Sigmoid colon (tissue), 7 donors: ENCODE results near the gene GRIN1. TPM values are rescaled to one million over a fixed set of nuclear protein-coding genes. Genes with fewer than 3 reads are reported as not detected.

Experiments used
- DNase-seq: peaks from one replicate; pipeline ENCODE4 v3.0.0-alpha.2; 2019
- H3K27ac ChIP-seq, 4 donors: fragments of 200-600 bp; sonication (generic); one replicate each; pipeline ENCODE4 v1.5.1; 2016 to 2019; ENCODE audit warnings: mild to moderate bottlenecking in 1 of 4
- H3K27me3 ChIP-seq, 3 donors: fragments of 200-600 bp; sonication (generic); one replicate each; pipeline ENCODE4 v1.5.1; 2019; ENCODE audit warnings: mild to moderate bottlenecking in 1 of 3
- H3K36me3 ChIP-seq, 4 donors: fragments of 200-600 bp; sonication (generic); one replicate each; pipeline ENCODE4 v1.5.1; 2016 to 2019
- H3K4me1 ChIP-seq, 4 donors: fragments of 200-600 bp; sonication (generic); one replicate each; pipeline ENCODE4 v1.5.1; 2017 to 2019
- H3K4me3 ChIP-seq, 4 donors: fragments of 200-600 bp; sonication (generic); one replicate each; pipeline ENCODE4 v1.5.1; 2017 to 2019; ENCODE audit warnings: mild to moderate bottlenecking in 2 of 4, moderate library complexity in 1 of 4
- H3K9me3 ChIP-seq, 4 donors: fragments of 200-600 bp in 3 of 4; sonication (generic) in 3 of 4; one replicate each; pipeline versions ENCODE4 v1.5.1 to v1.6.1; 2013 to 2019
- EP300 ChIP-seq, 4 donors: sonication (generic); formaldehyde crosslinking; IDR thresholded peaks; one replicate each; pipeline ENCODE4 v1.6.1; 2017; ENCODE audit warnings: antibody characterized with exemption in 4 of 4
- POLR2A ChIP-seq, 2 donors: fragments of 450-650 bp; IDR thresholded peaks; one replicate each; pipeline ENCODE4 v1.6.1; 2016; ENCODE audit warnings: antibody characterized with exemption in 2 of 2, mild to moderate bottlenecking in 2 of 2, moderate library complexity in 2 of 2
- POLR2AphosphoS5 ChIP-seq, 4 donors: sonication (generic); formaldehyde crosslinking; IDR thresholded peaks; one replicate each; pipeline ENCODE4 v1.6.1; 2017; ENCODE audit warnings: antibody characterized with exemption in 4 of 4
- WGBS, 2 donors: extraction: QIAGEN DNeasy Blood & Tissue Kit; methylation state at CpG; one replicate each; pipeline ENCODE4 v1.1.7; 2013; 5-methylcytosine and 5-hydroxymethylcytosine counted together
- intact Hi-C: fragments of 100-400 bp; cut with DNase I; formaldehyde crosslinking; loops from one replicate; pipeline ENCODE4 v1.15.1; 2023
- polyA plus RNA-seq, 3 donors: library from polyadenylated mRNA; stranded (reverse); fragments of 200-250 nt; gene quantifications; one replicate each; pipeline ENCODE4 v1.2.3, GENCODE V29; 2013
- total RNA-seq, 4 donors: library from RNA; depleted of rRNA; stranded (reverse); fragments of >200 nt; gene quantifications; one replicate each; pipeline ENCODE4 v1.1.0, GENCODE V29; 2016
- TF ChIP-seq, protein P1 (sequence below), 4 experiments: fragments of 450-650 bp in 3 of 4; fragments of 200-600 bp in 1 of 4; IDR thresholded peaks; one replicate each; pipeline ENCODE4 v1.5.1; 2016 to 2019; ENCODE audit warnings: antibody characterized with exemption in 4 of 4, mild to moderate bottlenecking in 3 of 4, moderate library complexity in 2 of 4
- donor health status: healthy with polysubstance abuse.
- donor health status: Bipolar disorder and iron deficiency.
- donor health status: healthy.

GRIN1 gene
- total and polyA plus RNA-seq, 7 donors, result 0.16 to 1.1 (median 0.41) TPM; not detected in 2

DNA sequence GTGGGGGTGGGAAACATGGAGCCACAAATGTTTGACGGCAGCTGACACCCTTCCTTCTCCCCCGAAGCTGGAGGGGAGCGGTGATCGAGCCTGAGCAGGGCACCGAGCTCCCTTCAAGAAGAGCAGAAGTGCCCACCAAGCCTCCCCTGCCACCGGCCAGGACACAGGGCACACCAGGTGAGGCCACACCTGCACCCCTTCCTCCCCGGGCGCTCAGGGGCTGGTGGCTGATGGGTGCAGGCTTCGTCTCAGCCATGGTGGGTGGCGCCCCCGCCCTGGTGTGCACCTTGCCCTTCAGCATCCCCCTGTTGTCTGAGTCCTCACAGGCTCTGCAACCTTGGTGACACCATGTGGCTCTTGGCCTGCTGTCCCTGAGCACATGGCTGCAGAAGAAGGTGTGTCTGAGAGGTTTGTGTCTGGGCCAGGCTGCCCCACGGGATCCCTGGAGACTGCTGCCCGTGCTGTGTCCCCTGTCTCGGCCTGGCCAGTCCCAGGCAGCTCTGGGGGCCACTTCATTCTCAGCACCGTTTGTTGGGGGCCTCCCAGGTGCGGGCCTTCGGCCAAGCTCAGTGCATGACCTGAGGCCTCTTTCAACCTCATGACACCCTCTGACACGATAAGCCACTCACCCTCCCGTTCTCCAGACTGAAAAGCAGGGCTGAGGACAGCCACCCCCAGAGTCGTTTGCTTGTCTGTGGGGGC lies 41.0 kb upstream of the GRIN1 start:
- no peak for TF ChIP-seq POLR2A (IDR thresholded peaks at IDR 0.05)
- TF ChIP-seq, protein P1, sequence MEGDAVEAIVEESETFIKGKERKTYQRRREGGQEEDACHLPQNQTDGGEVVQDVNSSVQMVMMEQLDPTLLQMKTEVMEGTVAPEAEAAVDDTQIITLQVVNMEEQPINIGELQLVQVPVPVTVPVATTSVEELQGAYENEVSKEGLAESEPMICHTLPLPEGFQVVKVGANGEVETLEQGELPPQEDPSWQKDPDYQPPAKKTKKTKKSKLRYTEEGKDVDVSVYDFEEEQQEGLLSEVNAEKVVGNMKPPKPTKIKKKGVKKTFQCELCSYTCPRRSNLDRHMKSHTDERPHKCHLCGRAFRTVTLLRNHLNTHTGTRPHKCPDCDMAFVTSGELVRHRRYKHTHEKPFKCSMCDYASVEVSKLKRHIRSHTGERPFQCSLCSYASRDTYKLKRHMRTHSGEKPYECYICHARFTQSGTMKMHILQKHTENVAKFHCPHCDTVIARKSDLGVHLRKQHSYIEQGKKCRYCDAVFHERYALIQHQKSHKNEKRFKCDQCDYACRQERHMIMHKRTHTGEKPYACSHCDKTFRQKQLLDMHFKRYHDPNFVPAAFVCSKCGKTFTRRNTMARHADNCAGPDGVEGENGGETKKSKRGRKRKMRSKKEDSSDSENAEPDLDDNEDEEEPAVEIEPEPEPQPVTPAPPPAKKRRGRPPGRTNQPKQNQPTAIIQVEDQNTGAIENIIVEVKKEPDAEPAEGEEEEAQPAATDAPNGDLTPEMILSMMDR (IDR thresholded peaks at IDR 0.05), result no peak
- TF ChIP-seq EP300 (IDR thresholded peaks at IDR 0.05), result no peak
- TF ChIP-seq POLR2AphosphoS5 (IDR thresholded peaks at IDR 0.05), result no peak

DNA sequence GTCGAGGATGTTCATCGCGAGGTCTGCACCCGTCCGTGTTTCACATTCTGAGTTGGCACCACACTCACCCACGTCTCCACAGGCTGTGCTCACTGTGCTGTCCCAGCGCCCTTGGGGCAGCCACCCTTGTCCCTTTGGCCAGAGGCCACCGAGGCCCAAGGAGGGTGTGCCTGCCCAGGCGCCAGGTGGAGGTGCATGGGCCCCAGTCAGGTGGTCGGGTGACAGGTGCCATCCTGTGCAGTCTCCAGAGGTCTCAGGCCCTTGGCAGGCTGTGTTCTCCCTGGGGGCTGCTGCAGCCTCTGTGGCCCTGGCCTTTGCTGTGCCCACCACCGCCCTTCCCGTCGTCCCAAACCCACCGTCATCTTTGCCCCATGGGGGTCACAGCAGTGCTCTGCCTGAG lies 39.7 kb upstream of the GRIN1 start:
- Histone ChIP-seq H3K4me1 (no peaks in the 10 kb centered on the region), H3K27me3 (no peaks in the 10 kb centered on the region), H3K4me3 (no peak overlapping the region), H3K9me3 (no peaks in the 10 kb centered on the region), H3K36me3 (peaks cover 19 to 89% (median 57%) of the 10 kb centered on the region in 4 donors), H3K27ac (no peak overlapping the region)
- no peak for DNase-seq
- TF ChIP-seq, protein P1 (IDR thresholded peaks at IDR 0.05), result no peak
- TF ChIP-seq POLR2AphosphoS5 (IDR thresholded peaks at IDR 0.05), result no peak
- no peak for TF ChIP-seq POLR2A (IDR thresholded peaks at IDR 0.05)
- no peak for TF ChIP-seq EP300 (IDR thresholded peaks at IDR 0.05)
- 88 to 89% methylated on average over 14 of the region's 14 CpGs for WGBS, 2 donors
- intact Hi-C loops, result no loop called here

More for the DNA sequence above, 41.0 kb upstream of the GRIN1 start:
- intact Hi-C loops, result no loop called here
- no peak overlapping the region for H3K27ac ChIP-seq
- H3K9me3 ChIP-seq, result no peaks in the 10 kb centered on the region
- no peak overlapping the region for H3K4me3 ChIP-seq
- H3K4me1 ChIP-seq, result no peaks in the 10 kb centered on the region
- peaks cover 19 to 87% (median 49%) of the 10 kb centered on the region in 4 donors for H3K36me3 ChIP-seq
- no peaks in the 10 kb centered on the region for H3K27me3 ChIP-seq
- DNase-seq, result no peak
- 93 to 94% methylated on average over 20 of the region's 20 CpGs for WGBS, 2 donors

DNA sequence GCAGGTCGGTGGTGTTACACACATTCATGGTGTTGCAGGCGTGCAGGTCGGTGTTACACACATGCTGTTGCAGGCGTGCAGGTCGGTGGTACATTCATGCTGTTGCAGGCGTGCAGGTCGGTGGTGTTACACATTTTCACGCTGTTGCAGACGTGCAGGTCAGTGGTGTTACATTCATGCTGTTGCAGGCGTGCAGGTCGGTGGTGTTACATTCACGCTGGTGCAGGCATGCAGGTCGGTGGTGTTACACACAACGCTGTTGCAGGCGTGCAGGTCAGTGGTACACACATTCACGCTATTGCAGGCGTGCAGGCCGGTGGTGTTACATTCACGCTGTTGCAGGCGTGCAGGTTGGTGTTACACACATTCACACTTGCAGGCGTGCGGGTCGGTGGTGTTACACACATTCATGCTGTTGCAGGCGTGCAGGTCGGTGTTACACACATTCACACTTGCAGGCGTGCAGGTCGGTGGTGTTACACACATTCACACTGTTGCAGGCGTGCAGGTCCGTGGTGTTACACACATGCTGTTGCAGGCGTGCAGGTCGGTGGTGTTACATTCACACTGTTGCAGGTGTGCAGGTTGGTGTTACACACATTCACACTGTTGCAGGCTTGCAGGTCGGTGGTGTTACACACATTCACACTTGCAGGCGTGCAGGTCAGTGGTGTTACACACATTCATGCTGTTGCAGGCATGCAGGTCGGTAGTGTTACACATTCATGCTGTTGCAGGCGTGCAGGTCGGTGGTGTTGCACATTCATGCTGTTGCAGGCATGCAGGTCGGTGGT lies 35.6 kb upstream of the GRIN1 start:
- DNase-seq, result no peak
- Histone ChIP-seq H3K27me3 (no peaks in the 10 kb centered on the region), H3K9me3 (no peaks in the 10 kb centered on the region), H3K4me3 (no peak overlapping the region), H3K4me1 (no peaks in the 10 kb centered on the region), H3K27ac (no peak overlapping the region), H3K36me3 (peaks cover 17 to 100% (median 64%) of the 10 kb centered on the region in 4 donors)
- TF ChIP-seq POLR2AphosphoS5 (IDR thresholded peaks at IDR 0.05) (no peak), EP300 (IDR thresholded peaks at IDR 0.05) (no peak), POLR2A (IDR thresholded peaks at IDR 0.05) (no peak)
- TF ChIP-seq, protein P1 (IDR thresholded peaks at IDR 0.05), result no peak
- 93 to 94% methylated on average over 37 of the region's 37 CpGs for WGBS, 2 donors
- intact Hi-C loops, result no loop called here

DNA sequence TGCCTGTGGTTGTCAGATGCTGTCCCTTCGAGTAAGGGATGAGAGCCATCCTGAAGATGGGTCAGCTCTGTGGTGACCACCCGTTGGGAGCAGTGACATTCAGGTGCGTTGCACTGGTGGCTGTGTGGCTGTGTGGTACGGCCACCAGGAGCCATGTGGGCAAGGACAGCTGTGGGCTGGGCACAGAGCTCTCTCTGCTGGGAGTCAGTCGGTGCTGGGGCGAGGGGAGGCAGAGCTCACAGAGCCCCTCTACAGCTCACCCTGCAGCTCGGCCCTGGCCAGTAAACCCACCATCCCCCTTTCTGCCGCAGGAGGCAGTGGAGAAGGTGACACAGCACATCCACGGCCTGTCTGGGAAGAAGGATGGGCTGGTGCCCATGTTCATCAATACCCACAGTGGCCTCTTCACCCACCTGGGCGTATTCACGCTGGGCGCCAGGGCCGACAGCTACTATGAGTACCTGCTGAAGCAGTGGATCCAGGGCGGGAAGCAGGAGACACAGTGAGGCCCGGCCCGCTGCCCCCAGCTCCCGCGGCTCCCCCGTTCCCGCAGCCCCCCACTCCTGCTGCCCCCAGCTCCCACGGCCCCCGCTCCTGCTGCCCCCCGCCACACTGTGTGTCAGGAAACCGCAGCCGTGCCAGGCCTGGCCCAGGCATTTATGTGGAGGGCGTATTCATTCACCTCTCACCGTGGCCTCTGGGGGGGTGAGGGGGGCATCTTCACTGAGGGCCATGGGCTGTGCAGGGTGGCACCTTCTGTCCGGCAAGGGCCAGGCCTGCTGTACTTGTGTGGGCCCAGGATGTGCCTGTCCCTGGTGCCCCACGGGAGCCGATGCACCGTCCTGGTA lies 32.9 kb upstream of the GRIN1 start:
- H3K4me3 ChIP-seq, result no peak overlapping the region
- no peak for TF ChIP-seq EP300 (IDR thresholded peaks at IDR 0.05)
- no peak for TF ChIP-seq POLR2A (IDR thresholded peaks at IDR 0.05)
- TF ChIP-seq, protein P1 (IDR thresholded peaks at IDR 0.05), result no peak
- no peak for TF ChIP-seq POLR2AphosphoS5 (IDR thresholded peaks at IDR 0.05)
- intact Hi-C loops, result no loop called here
- no peaks in the 10 kb centered on the region for H3K4me1 ChIP-seq
- H3K27ac ChIP-seq, result no peak overlapping the region
- H3K27me3 ChIP-seq, result no peaks in the 10 kb centered on the region
- WGBS, 2 donors, result 95 to 96% methylated on average over 31 of the region's 31 CpGs
- H3K36me3 ChIP-seq, result peaks cover 19 to 98% (median 65%) of the 10 kb centered on the region in 4 donors
- no peaks in the 10 kb centered on the region for H3K9me3 ChIP-seq
- DNase-seq, result no peak
